Activated CD8-positive, alpha-beta memory T cell treated with anti-CD3 and anti-CD28 coated beads for 4 hours (primary cell): ENCODE results near the gene CGRRF1.
A peak's percentile ranks its signal among the peaks of the same experiment; 100 is the strongest.

Source experiments
- DNase-seq, 2 donors: peaks; one replicate each; pipeline ENCODE4 v3.0.0-alpha.2; 2020; ENCODE audit warnings: low read depth in 2 of 2

CGRRF1 gene

GRCh38 chr14:54509546-54510501 is at the start of gene CGRRF1:
TSS of gene CGRRF1 (plus strand) at chr14:54509906. CDS start at chr14:54509960, 54 bp downstream.
- peak; percentile 89 to 93 for DNase-seq

- no peak for DNase-seq
Measured at GRCh38 chr14:54462048-54462447, 47.7 kb upstream of the CGRRF1 start.

- DNase-seq: no peak
Measured at GRCh38 chr14:54465654-54466053, 44.1 kb upstream of the CGRRF1 start.

GRCh38 chr14:54467280-54467679 is 42.4 kb upstream of the CGRRF1 start:
- DNase-seq: no peak

- DNase-seq: no peak
Measured at GRCh38 chr14:54470701-54471100, 39.0 kb upstream of the CGRRF1 start.

GRCh38 chr14:54471641-54472040 is 38.1 kb upstream of the CGRRF1 start:
- DNase-seq: no peak

- no peak for DNase-seq
Measured at GRCh38 chr14:54472315-54472714, 37.4 kb upstream of the CGRRF1 start.

- no peak for DNase-seq
Measured at GRCh38 chr14:54474232-54474793, 35.4 kb upstream of the CGRRF1 start.

GRCh38 chr14:54475187-54475899 is 34.4 kb upstream of the CGRRF1 start:
- DNase-seq: no peak

- DNase-seq: no peak
Measured at GRCh38 chr14:54475911-54476310, 33.8 kb upstream of the CGRRF1 start.

- no peak for DNase-seq
Measured at GRCh38 chr14:54478636-54479215, 31.0 kb upstream of the CGRRF1 start.

GRCh38 chr14:54480830-54481562 is 28.7 kb upstream of the CGRRF1 start:
- DNase-seq: no peak

GRCh38 chr14:54481695-54482094 is 28.0 kb upstream of the CGRRF1 start:
- DNase-seq: no peak

GRCh38 chr14:54483073-54483745 is 26.5 kb upstream of the CGRRF1 start:
- no peak for DNase-seq

GRCh38 chr14:54483846-54484245 is 25.9 kb upstream of the CGRRF1 start:
- DNase-seq: no peak

- no peak for DNase-seq
Measured at GRCh38 chr14:54486685-54487084, 23.0 kb upstream of the CGRRF1 start.

GRCh38 chr14:54487771-54488170 is 21.9 kb upstream of the CGRRF1 start:
- DNase-seq: no peak

GRCh38 chr14:54488318-54488645 is 21.4 kb upstream of the CGRRF1 start:
- no peak for DNase-seq

GRCh38 chr14:54488646-54489317 is 20.9 kb upstream of the CGRRF1 start, which contains the start of gene GMFB:
TSS of gene GMFB (minus strand) at chr14:54488980. CDS start at chr14:54488927, 53 bp downstream.
- peak; percentile 71 to 80 for DNase-seq

- DNase-seq: no peak
Measured at GRCh38 chr14:54489318-54489683, 20.4 kb upstream of the CGRRF1 start.
